Measurements from ENCODE around the gene SMIM26. TPM values are rescaled to one million over a fixed set of nuclear protein-coding genes. Genes with fewer than 3 reads are reported as not detected.

Gene SMIM26
- total and polyA plus RNA-seq, 2 of the 8 experiments (the other 6 are each of a cell fraction or from before 2014, with no cell fraction given), result 69.8 to 95.0 TPM

DNA sequence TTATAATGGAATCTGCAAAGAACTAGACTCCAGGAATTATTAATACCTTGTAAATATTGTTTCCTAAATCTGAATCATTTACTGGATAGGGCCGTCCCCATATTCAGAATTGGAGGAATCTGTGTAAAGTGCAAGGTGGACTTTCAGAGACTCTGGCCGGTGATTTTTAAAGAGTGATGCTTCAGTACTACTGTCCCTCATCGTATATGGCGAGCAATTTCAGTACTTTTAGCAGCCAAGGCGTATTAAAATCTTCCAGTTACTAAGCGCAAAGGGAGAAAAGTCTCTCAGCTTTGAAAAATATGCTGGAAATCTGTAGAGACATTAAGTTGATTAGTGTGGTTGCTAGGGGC, 483 bp downstream of the SMIM26 start:
- TF ChIP-seq ASH2L (IDR thresholded peaks at IDR 0.05; ENCODE audit: low read length), result peak; percentile 20
- TF ChIP-seq CBX5 (IDR thresholded peaks at IDR 0.05; ENCODE audit: low read depth, low read length), result no peak
- H2BK20ac ChIP-seq (ENCODE audit: low read length), result no peak overlapping the region
- no peaks in the 10 kb centered on the region; a peak in 1 of 7 replicates for H3K27me3 ChIP-seq (replicated peaks in 1 of 4; ENCODE audit: control insufficient read depth in 3 of 4, extremely low read depth in 1 of 4, insufficient read depth in 3 of 4, low read length in 3 of 4)
- no peak overlapping the region for H2BK120ac ChIP-seq (replicated peaks; ENCODE audit: low read depth, low read length)
- peaks cover 0 to 9% of the 10 kb centered on the region in 2 experiments; a peak in 2 of 4 replicates for H3K79me2 ChIP-seq (ENCODE audit: control insufficient read depth in 1 of 2, insufficient read depth in 2 of 2, low read length in 2 of 2)
- peaks cover 0 to 17% (median 3%) of the 10 kb centered on the region in 4 experiments; a peak in 3 of 8 replicates for H3K36me3 ChIP-seq (ENCODE audit: control insufficient read depth in 2 of 4, insufficient read depth in 4 of 4, low read length in 3 of 4)
- H3K9ac ChIP-seq (replicated peaks in 1 of 4; ENCODE audit: extremely low read depth in 1 of 4, low read depth in 3 of 4, low read length in 3 of 4), result peak overlapping the region; percentile 78 to 98 (median 88)
- no peak overlapping the region for H2BK12ac ChIP-seq (ENCODE audit: low read depth, low read length)
- H3K27ac ChIP-seq (ENCODE audit: low read depth, low read length), result no peak overlapping the region
- H2AK5ac ChIP-seq (ENCODE audit: low read depth, low read length), result no peak overlapping the region
- H3K56ac ChIP-seq (replicated peaks; ENCODE audit: insufficient read length, low read depth, low read length), result no peak overlapping the region
- no peak overlapping the region for H3K4ac ChIP-seq (replicated peaks; ENCODE audit: insufficient read length, low read depth, low read length)
- DNase-seq (ENCODE audit: low read depth in 1 of 2, low spot score in 2 of 2) (no peak), FAIRE-seq (no peak)
- H3K23ac ChIP-seq (ENCODE audit: insufficient read length), result no peak overlapping the region
- H2BK5ac ChIP-seq (ENCODE audit: low read depth, low read length), result no peak overlapping the region
- no peak overlapping the region for H2BK15ac ChIP-seq (ENCODE audit: low read length)
- H3K23me2 ChIP-seq (ENCODE audit: low read depth, low read length), result peaks cover 2% of the 10 kb centered on the region; the same call in 1 of the 2 replicates
- no peak overlapping the region for H4K8ac ChIP-seq (ENCODE audit: extremely low read depth, insufficient read depth, low read length)
- no peak overlapping the region for H4K91ac ChIP-seq (replicated peaks; ENCODE audit: insufficient read length, low read length)
- H3K4me2 ChIP-seq (ENCODE audit: insufficient read depth in 1 of 2, low read depth in 2 of 2, low read length in 2 of 2), result peak overlapping the region; percentile 80 to 90
- peak overlapping the region; percentile 88 for H2AFZ ChIP-seq (ENCODE audit: low read length)
- no peak overlapping the region for H3K18ac ChIP-seq (ENCODE audit: extremely low read depth, low read length)
- H3K4me3 ChIP-seq (ENCODE audit: extremely low read depth in 1 of 4, insufficient read depth in 2 of 4, low read depth in 3 of 4, low read length in 4 of 4), result peak overlapping the region; percentile 89 to 97 (median 94)
- peaks cover 0 to 4% (median under 1%) of the 10 kb centered on the region in 4 experiments; a peak in 3 of 7 replicates for H3K4me1 ChIP-seq (replicated peaks in 1 of 4; ENCODE audit: control insufficient read depth in 3 of 4, insufficient read depth in 4 of 4, low read length in 3 of 4)
- peaks cover 0 to 3% of the 10 kb centered on the region in 2 experiments for H4K20me1 ChIP-seq (replicated peaks in 1 of 2; ENCODE audit: control insufficient read depth in 1 of 2, insufficient read depth in 2 of 2, low read length in 2 of 2)
- POLR2A ChIA-PET (ENCODE audit: partially characterized antibody), result interaction anchor here (1.5 to 1.7 kb wide), 2 partner anchors 17 to 21 kb away, joined by 3 to 8 read pairs; no protein-coding TSS in a partner anchor
- no peak overlapping the region for H3K14ac ChIP-seq (ENCODE audit: insufficient read length)
- 6% methylated on average over 6 of the region's 6 CpGs; no CpG with 5 or more reads in 1 of the 2 experiments for WGBS, 2 experiments (ENCODE audit: extremely low coverage in 1 of 2, insufficient coverage in 1 of 2, insufficient read length in 1 of 2, insufficient replicate concordance in 2 of 2, low coverage in 1 of 2, low lambda C conversion rate in 2 of 2, missing lambda C conversion rate in 1 of 2)
- no peaks in the 10 kb centered on the region for H3K9me3 ChIP-seq (ENCODE audit: insufficient read depth in 2 of 2, low read depth in 1 of 2, low read length in 1 of 2)
- H4K5ac ChIP-seq (ENCODE audit: insufficient read length, low read depth, low read length), result no peak overlapping the region
- peaks cover 2% of the 10 kb centered on the region; the same call in 1 of the 2 replicates for H3K79me1 ChIP-seq (ENCODE audit: low read depth, low read length)
- CTCF ChIA-PET (ENCODE audit: partially characterized antibody), result no interaction called here

All from H1 (cell line).